HG02642 (cell line): Measurements from ENCODE around the gene BOC.

ENCODE experiments used
- ATAC-seq: cut with Tn5 transposase; IDR thresholded peaks from one replicate; pipeline ENCODE4 v1.9.1; 2021; ENCODE audit warnings: mild to moderate bottlenecking; ENCODE audit not compliant: unreplicated experiment, poor library complexity

The BOC gene

GRCh38 chr3:113245761-113246161, 34.4 kb downstream of the BOC start:
- no peak for ATAC-seq

- ATAC-seq: no peak
Measured at GRCh38 chr3:113247068-113247467, 35.7 kb downstream of the BOC start.

GRCh38 chr3:113247675-113248458, 36.5 kb downstream of the BOC start:
- no peak for ATAC-seq

GRCh38 chr3:113249111-113249510, 37.8 kb downstream of the BOC start:
- ATAC-seq: no peak

- no peak for ATAC-seq
Measured at GRCh38 chr3:113249601-113250000, 38.2 kb downstream of the BOC start.

GRCh38 chr3:113250566-113250965, 39.2 kb downstream of the BOC start:
- no peak for ATAC-seq

- ATAC-seq: no peak
Measured at GRCh38 chr3:113251817-113252216, 40.5 kb downstream of the BOC start.

- ATAC-seq: no peak
Measured at GRCh38 chr3:113252553-113252952, 41.2 kb downstream of the BOC start.

GRCh38 chr3:113253702-113254101, 42.3 kb downstream of the BOC start:
- ATAC-seq: no peak

- ATAC-seq: no peak
Measured at GRCh38 chr3:113254171-113254947, 43.0 kb downstream of the BOC start.

- no peak for ATAC-seq
Measured at GRCh38 chr3:113255100-113255853, 43.9 kb downstream of the BOC start.

GRCh38 chr3:113255854-113256615, 44.7 kb downstream of the BOC start:
- ATAC-seq: no peak

GRCh38 chr3:113258361-113258760, 47.0 kb downstream of the BOC start:
- no peak for ATAC-seq

GRCh38 chr3:113259196-113259595, 47.8 kb downstream of the BOC start:
- no peak for ATAC-seq

GRCh38 chr3:113261063-113261625, 49.8 kb downstream of the BOC start:
- ATAC-seq: no peak

GRCh38 chr3:113261626-113262303, 50.4 kb downstream of the BOC start:
- ATAC-seq: no peak

- ATAC-seq: no peak
Measured at GRCh38 chr3:113262304-113262665, 50.9 kb downstream of the BOC start.

- no peak for ATAC-seq
Measured at GRCh38 chr3:113263020-113263419, 51.7 kb downstream of the BOC start.

GRCh38 chr3:113263778-113264177, 52.4 kb downstream of the BOC start:
- no peak for ATAC-seq
